ENCODE measurements around the gene CDC5L.

DNA sequence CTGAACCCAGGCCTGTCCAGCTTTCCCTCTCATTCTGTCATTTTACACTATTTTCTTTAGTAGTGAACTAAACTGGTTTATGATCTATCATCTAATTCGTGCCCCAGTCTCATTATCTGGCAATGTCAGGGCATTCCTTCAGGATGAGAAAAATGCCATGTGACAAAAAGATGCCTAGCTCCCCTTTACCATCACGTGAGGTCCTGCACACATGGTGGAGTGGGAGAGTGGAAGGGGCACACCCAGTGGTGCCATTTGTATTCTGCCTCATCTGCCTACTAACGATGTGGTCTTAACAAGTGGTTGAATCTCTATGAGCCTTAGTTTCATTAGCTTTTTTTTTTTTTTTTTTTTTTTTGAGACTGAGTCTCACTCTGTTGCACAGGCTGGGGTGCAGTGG, 41.2 kb downstream of the CDC5L start:
- TF ChIP-seq, protein P1, sequence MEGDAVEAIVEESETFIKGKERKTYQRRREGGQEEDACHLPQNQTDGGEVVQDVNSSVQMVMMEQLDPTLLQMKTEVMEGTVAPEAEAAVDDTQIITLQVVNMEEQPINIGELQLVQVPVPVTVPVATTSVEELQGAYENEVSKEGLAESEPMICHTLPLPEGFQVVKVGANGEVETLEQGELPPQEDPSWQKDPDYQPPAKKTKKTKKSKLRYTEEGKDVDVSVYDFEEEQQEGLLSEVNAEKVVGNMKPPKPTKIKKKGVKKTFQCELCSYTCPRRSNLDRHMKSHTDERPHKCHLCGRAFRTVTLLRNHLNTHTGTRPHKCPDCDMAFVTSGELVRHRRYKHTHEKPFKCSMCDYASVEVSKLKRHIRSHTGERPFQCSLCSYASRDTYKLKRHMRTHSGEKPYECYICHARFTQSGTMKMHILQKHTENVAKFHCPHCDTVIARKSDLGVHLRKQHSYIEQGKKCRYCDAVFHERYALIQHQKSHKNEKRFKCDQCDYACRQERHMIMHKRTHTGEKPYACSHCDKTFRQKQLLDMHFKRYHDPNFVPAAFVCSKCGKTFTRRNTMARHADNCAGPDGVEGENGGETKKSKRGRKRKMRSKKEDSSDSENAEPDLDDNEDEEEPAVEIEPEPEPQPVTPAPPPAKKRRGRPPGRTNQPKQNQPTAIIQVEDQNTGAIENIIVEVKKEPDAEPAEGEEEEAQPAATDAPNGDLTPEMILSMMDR (IDR thresholded peaks at IDR 0.05): no peak
- TF ChIP-seq POLR2A (IDR thresholded peaks at IDR 0.05): no peak

Data from esophagus squamous epithelium (tissue), 4 donors.